KOPT-K1 (cell line): ENCODE results near the gene HOXB3.
"Not testable (repeated sequence)": the region's sequence is repeated elsewhere in the genome, so short reads cannot be mapped to it uniquely, and the experiment has no call there.

Experiments
- H3K27ac ChIP-seq: fragments of 200-600 bp; sonication (generic); 2 replicates; pipeline ENCODE4 v1.5.1; 2016; ENCODE audit warnings: antibody characterized with exemption, mild to moderate bottlenecking, low read depth, low read length; ENCODE audit not compliant: poor library complexity, severe bottlenecking
- H3K36me3 ChIP-seq: fragments of 200-600 bp; sonication (generic); 2 replicates; pipeline ENCODE4 v1.5.1; 2017; ENCODE audit warnings: antibody characterized with exemption, mild to moderate bottlenecking, low read length, moderate library complexity; ENCODE audit not compliant: insufficient read depth
- H3K9me3 ChIP-seq: fragments of 200-600 bp; sonication (generic); 2 replicates; pipeline ENCODE4 v1.5.1; 2017; ENCODE audit warnings: antibody characterized with exemption, low read length, mild to moderate bottlenecking; ENCODE audit not compliant: insufficient read depth, poor library complexity, severe bottlenecking

Gene HOXB3

DNA sequence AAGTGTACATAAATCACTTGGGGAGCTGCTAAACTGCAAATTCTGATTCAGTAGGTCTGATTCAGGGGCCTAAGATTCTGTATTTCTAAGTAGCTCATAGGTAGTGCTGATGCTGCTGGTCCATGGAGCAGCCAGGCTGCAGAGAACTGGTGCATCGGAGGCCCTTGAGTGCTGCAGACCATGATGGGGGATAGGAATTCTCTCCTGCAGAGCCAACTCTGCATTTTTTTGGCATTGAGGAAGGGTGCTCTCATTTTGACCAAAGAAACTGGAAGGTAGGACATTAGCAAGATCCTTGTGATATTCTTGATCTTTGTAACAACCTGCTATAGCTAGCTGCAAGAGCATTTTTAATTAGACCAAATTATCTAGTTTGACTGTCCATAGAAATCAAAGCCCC lies 49.8 kb downstream of the HOXB3 start:
- Histone ChIP-seq H3K36me3 (no peaks in the 10 kb centered on the region), H3K27ac (no peak overlapping the region), H3K9me3 (no peaks in the 10 kb centered on the region)

GRCh38 chr17:48539177-48539576 lies 50.9 kb downstream of the HOXB3 start:
- H3K27ac ChIP-seq = no peak overlapping the region

DNA sequence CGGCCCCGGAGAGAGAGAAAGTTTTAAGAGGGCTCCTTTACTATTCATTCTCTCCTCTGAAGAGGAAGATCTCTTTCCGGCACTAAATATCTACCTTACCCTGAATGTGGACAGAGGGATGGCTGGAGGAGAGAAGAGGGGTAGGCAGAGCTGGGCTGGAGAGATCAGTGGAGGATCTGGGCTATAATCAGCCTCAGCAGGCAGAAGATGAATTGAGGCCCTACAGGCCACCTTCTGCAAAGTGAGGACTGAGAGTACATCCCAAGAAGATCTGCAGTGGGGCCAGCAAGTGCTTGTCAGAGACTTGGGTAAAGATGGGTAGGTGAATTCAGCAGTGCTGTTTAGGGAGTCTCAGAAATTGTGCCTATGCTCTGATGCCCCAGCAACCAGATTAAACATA lies 52.7 kb downstream of the HOXB3 start:
- Histone ChIP-seq H3K36me3 (no peaks in the 10 kb centered on the region), H3K9me3 (no peaks in the 10 kb centered on the region), H3K27ac (no peak overlapping the region)

More at GRCh38 chr17:48539177-48539576, 50.9 kb downstream of the HOXB3 start:
- Histone ChIP-seq H3K9me3 (no peaks in the 10 kb centered on the region), H3K36me3 (no peaks in the 10 kb centered on the region)

- not testable (repeated sequence) for H3K36me3 ChIP-seq, H3K9me3 ChIP-seq, H3K27ac ChIP-seq
Observed at GRCh38 chr17:48535793-48536559, 54.1 kb downstream of the HOXB3 start.

DNA sequence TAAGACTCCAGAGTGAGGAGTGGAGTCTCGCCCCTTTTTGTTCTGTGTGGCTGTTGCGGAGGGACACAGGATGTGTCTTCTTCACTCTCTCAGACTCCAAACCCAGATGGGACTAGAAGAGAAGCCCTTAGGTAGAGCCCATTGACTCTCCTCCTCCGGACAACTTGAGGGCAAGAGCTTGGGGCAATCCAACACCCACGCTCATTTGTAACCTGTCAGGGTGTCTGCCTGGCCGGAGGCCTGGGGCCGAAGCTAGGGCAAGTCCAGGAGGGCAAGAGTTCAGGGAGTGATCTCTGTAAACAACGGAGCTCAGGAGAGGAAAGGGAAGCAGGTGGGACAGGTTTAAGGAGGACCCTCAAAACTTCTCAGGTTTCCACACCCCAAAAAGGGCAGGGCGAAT lies 57.8 kb downstream of the HOXB3 start:
- Histone ChIP-seq H3K9me3 (no peaks in the 10 kb centered on the region), H3K27ac (no peak overlapping the region), H3K36me3 (no peaks in the 10 kb centered on the region)

DNA sequence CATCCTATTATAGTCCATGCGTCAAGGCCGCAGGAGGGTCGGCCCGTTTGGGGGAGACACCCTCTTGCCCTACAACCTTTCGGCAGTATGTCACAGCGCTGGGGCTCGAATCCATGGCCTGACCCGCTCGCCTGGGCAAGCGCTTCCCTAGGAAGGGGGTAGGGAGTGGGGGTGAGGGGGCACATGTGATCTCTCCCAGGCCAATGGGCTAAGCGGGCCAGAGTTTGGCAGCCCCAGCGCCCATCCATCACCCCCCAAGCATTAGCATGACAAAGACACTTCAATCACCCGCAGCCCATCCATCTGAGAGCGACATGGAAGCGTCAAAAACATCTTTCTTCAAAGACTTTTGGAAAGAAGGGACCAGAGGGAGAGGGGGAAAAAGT lies 59.2 kb downstream of the HOXB3 start, which contains the start of gene HOXB1:
Gene HOXB1 (minus strand): TSS at position 125 of the 386 bp plus-strand sequence. CDS start 107 bp downstream, at position 18.
- H3K9me3 ChIP-seq = no peaks in the 10 kb centered on the region
- H3K36me3 ChIP-seq = no peaks in the 10 kb centered on the region
- no peak within 1 kb of the TSS for H3K27ac ChIP-seq

DNA sequence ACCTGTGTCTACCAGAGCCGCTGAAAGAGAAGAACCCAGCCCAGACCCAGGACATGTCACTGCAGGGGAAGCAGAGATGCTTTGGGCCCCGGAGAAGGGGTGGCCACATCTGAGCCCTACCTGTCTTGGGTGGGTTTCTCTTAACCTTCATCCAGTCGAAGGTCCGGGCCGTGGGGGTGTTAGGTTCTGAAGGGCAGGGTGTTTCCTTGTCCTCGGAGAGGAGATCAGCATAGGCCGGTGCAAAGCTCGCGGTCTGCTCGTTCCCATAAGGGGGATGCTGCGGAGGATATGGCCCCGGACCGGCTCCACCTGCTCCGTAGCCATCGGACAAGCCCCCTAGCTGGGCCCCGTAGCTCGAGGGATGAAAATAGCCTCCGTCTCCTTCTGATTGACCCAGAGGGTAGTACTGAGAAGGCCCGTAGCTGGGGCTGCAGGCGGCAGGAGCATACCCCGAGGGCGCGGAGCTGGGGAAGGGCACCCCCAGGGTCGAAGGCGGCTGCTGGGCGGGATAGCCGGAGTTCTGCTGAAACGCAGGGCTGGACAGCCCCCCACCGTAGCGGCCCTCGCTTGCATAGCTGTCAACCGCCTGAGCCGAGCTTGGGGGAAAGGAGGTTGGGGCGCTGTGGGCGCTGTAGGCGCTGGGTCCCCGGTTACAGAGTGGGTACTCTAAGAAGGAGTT lies 59.7 kb downstream of the HOXB3 start:
- no peaks in the 10 kb centered on the region for H3K9me3 ChIP-seq
- no peak overlapping the region for H3K27ac ChIP-seq
- no peaks in the 10 kb centered on the region for H3K36me3 ChIP-seq

DNA sequence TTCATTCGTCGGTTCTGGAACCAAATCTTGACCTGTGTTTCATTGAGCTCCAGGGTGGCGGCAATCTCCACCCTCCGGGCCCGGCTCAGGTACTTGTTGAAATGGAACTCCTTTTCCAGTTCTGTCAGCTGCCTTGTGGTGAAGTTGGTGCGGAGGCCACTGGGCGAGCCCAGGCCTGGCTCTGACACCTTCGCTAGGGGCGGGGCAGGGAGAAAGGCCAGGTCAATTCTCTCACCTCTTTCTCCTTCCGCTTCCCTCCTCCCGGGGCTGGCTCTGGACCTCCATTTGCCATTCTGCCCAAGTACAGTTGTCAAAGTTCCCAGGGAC lies 60.4 kb downstream of the HOXB3 start:
- Histone ChIP-seq H3K9me3 (no peaks in the 10 kb centered on the region), H3K36me3 (no peaks in the 10 kb centered on the region), H3K27ac (no peak overlapping the region)

DNA sequence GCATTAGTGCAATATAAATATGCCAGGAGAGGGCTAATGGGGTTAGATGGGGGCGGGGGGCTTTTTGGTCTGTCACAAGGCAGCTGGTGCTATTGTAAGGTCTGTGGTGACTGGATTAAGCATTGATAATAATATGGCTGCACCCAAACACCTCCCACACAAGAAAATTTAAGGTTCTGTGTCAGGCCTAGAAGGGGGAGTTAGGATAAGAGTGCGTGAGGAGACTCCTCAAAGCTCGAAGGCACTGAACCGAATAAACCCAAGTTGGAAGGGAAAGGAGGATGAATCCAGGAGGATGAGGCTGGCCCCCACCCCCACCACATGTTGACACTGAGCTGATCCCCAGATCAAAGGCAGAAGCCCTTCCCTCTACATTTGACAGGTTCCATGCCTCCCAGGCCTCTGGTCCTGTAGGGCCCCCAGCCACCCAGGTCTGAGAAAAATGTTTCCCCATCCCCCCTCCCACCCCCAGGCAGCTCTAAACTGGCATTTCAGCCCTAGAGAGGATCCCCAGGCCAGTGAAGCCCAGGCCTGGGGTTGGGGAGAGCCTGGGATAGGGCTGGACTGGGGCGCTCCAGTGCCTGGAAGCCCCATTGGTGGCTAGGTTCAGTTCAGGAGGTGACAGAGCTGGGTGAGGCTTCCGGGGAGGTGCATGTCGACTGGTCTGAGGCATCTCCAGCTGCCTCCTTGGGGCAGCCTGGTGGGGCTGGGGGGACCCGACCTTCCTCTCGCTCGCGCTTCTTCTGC lies 60.9 kb downstream of the HOXB3 start:
- H3K27ac ChIP-seq = no peak overlapping the region
- H3K9me3 ChIP-seq = no peaks in the 10 kb centered on the region

DNA sequence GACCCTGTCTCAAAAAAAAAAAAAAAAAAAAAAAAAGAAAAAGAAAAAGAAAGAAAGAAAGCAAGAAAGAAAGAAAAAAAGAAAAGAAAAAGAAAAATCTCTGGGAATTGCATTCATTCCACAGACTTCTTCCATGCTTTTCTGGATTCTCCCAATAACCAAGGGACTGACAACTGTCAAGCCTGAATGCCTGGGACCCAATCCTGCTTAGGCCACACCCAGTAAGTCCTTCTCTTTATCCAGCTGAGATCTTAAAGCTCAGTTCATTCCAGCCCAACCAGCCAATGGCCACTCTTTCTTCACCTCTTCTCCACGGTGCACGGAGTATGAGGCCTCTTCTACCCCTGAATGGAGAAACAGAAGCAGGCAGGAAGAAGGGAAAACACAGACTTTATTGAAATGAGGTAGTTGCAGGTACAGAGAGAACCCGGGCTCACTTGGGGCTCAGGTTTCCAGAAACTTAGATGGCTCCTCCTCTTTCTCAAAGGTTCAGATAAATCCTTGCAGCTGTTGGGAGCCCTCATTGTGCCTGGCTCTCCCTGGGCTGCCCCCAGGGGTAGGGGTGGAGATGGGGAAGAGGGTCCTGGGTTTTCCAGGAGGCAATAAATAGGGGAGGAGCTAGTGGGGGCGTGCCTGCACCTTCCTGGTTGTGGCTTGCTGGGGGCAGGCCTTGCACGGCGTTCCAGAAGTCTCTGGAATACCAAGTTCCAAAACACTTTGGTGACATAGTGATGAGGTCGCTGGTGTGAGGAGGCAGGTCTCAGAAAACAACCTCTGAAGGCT lies 61.7 kb downstream of the HOXB3 start:
- Histone ChIP-seq H3K36me3 (no peaks in the 10 kb centered on the region), H3K9me3 (no peaks in the 10 kb centered on the region), H3K27ac (no peak overlapping the region)

More for the DNA sequence above, 60.9 kb downstream of the HOXB3 start:
- H3K36me3 ChIP-seq = no peaks in the 10 kb centered on the region

DNA sequence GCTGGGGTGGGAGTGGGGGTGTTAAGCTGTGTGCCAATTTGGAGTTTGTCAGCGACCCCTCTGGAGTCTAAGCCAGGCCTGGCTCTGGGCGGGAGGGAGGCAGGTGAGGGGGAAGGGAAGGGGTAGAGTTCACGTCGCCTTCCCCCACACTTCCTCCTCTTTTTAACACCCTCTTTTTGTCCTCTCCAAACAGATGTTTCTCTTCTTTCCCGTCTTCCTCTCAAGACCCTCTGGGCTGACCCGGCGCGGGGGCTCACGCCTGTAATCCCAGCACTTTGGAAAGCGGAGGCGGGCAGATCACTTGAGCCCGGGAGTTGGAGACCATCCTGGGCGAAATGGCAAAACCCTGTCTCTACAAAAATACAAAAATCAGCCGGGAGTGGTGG lies 62.5 kb downstream of the HOXB3 start:
- Histone ChIP-seq H3K9me3 (no peaks in the 10 kb centered on the region), H3K36me3 (no peaks in the 10 kb centered on the region), H3K27ac (no peak overlapping the region)

DNA sequence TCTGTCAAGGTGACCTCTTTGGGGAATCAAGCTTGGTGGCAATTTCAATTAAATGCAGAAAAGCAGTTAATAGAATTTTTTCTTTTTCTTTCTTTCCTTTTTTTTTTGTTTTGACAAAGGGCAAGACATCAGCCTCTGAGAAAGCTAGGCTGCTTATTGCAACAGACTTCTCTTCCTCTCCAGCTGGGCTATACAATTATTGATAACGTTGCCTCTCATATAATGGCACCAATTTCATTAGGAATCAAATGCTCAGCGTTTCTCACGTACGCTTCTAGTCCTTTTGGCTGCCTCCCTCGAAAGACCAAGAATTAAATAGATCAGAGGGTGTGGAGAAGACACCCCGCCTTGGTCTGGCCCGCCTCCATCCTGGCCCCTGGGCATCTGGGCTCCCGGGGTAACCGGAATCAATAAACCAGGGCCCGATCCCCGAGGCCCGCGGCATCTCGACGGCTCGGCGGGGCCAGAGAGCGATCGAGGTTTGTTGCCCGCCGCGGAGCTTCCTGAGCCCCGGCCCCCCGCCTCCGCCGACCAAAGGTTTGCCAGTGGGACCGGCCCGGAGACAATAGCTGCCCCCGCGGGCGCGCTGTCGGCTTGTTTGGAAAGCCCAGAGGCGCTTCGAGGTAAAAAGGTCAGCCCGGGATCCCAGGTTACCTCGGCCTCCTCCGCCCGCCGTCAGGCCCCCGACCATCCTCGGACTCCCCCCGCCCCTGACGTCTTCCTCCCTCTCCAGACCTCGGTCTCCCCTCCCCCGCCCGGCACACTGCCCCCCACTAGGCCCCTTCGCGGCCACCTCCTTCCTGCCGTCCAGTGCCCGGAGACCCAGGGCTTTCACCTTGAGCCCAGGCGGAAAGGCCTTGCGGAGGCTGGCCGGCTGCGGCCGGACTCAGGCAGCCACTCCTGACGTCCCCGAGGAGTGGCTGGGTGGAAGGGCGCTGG lies 63.2 kb downstream of the HOXB3 start:
- Histone ChIP-seq H3K27ac (no peak overlapping the region), H3K9me3 (no peaks in the 10 kb centered on the region), H3K36me3 (no peaks in the 10 kb centered on the region)

GRCh38 chr17:48523010-48523409 lies 67.0 kb downstream of the HOXB3 start:
- Histone ChIP-seq H3K27ac (no peak overlapping the region), H3K9me3 (no peaks in the 10 kb centered on the region), H3K36me3 (no peaks in the 10 kb centered on the region)

DNA sequence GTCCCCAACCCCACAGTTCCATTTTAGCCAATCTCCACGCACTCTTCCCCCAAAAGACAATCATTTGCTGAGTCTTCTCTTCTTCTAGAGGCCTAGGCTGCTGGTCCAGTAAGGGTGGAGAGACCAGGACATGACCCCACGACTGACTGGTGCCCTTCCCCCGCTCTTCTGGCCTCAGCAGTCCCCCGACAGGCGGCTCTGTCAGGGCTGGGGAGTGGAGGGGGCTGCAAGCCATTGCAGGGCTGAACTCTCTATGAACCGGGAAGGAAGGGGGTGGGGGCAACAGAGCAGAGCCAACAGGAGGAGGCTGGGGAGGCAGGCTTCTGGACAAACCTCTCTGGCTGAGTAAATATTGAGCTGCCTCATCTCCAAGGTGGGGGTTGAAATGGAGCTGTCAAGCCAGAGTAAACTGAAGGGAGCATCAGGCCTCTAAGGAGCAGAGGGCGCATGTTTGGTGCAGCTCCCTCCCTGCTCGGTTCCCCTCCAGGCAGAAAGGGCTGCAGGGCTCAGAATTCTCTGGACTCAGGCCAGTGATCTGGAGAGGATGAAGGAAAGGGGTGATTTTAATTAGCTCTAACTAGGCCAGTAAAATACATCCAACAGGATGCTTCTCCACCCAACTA lies 67.9 kb downstream of the HOXB3 start:
- H3K27ac ChIP-seq = no peak overlapping the region
- H3K36me3 ChIP-seq = no peaks in the 10 kb centered on the region
- H3K9me3 ChIP-seq = no peaks in the 10 kb centered on the region
